GM19238 (cell line): ENCODE results near the gene NUDT14.

Experiments used
- DNase-seq: peaks from one replicate; pipeline ENCODE4 v3.0.0; 2011; ENCODE audit warnings: low spot score; ENCODE audit not compliant: insufficient read length

NUDT14 gene

DNA sequence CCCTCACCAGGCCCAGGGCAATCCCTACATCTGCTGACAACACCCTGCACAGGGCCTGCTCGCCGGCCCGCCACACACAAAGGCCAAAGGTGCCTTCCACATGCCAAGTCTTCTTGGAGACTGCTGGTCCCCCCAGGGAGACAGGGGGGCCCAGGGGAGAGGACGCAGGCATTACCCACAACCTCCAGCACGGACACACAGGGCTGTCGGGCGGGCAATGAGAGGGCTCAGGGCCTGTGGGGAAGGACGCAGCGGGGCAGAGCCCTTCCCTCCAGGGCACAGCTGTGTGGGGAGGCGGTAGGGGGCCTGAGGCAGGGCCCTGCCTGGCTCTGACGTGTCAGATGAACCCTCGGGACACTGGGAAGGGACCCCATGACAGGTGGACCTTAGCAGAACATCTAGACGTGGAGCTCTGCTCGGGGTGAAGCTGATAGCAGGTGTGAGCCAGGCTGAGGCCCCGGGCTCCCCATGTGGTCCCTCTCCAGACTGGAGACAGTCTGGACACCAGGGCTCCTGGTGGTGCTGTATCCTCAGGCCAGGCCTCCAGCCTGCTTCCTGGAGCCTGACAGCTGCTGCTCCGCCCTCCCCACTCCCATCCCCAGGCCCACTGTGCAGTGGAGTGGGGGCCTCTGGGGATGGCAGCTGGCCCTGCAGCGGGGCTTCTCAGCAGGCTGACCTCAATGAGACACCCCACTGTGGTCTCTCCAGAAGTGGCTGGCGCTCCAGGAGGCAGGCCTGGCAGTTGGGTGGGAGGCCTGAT is 31.6 kb upstream of the NUDT14 start:
- no peak for DNase-seq

- no peak for DNase-seq
These were observed 30.6 kb upstream of the NUDT14 start for GRCh38 chr14:105211758-105212089.

DNA sequence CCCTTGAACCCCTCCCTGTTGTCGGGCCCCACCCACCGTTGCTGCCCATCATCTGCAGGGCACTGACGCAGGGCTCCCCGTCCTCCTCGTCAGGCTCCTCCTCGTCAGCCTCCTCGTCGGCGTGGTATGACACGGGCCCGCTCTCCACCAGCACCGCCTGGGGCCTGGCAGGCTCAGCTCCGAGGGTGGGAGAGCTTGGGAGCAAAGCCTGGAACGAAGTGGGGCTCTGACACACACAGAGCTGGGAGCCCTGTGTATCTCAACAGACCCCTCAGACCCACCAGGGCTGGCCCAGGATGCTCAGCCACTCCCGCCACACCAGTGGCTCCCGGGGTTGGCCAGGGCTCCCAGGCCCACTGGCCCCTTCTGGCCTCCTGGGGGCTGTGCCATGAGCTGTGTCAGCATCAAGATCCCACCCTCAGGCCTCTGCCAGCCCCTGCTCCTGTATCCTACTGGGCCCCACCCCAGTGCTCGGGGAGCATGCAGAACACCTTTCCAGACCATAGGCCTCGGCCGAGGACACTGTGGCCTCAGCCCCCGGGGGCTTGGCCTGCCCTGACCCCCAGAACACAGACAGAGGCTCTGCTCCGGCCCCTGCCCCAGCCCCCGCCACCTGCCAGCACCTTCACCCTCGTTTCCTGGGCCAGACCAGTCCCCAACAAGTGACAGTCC is 30.1 kb upstream of the NUDT14 start:
- no peak for DNase-seq

DNA sequence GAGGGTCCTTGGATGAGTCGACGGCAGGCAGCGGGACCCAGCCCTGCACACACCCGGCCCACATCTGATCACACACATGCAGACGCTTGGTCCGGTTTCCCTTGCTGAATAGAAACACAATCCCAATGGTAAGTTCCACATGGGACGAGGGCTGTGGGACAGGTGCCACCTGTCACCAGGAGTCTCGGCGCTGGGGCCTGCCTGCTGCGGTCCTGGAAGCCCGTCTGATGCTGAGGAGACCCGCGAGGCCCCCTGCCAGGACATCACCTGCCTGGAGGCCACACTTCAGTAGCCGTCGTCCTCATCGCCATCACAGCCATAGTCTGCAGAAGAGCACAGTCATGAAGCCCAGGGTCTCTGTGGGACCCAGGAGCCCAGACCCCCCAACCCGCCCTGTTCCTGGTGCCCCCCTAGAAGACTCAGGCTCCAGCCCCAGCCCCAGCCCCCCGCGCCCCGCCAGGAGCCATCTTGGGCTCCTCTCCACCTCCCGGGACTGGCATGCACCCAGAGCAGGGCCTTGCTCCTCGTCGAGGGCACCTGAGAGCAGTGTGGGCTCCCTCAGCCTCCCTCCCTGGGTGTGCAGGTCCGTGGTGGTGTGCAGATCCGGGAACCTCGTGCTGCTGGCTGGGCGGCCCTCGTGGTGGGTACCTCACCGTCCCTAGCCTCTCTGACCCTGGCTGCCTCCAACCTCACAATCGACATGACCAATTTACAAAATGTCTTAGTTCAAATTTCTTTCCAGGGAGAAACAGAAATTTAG is 29.3 kb upstream of the NUDT14 start:
- DNase-seq: no peak

GRCh38 chr14:105209646-105210045 is 28.5 kb upstream of the NUDT14 start:
- DNase-seq: no peak

DNA sequence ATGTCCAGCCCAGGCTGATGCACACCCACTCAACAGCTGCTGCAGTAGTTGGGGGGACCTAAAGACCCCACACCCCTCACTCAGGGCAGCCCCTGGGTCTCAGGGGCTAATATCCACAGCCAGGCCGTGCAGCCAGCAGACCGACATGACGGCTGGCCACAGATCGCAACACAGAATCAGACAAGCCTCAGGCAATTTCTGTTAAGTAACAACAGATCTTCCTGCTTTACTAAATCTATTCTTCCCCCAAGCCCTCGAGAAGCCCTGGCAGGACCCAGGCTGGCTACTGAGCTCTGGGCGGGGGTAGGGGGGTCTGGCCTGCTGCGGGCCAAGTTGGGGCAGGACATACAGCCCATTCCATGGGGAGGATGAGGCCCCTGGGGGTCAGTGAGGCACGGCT is 28.0 kb upstream of the NUDT14 start:
- no peak for DNase-seq

GRCh38 chr14:105208738-105209075 is 27.6 kb upstream of the NUDT14 start:
- DNase-seq: no peak

DNA sequence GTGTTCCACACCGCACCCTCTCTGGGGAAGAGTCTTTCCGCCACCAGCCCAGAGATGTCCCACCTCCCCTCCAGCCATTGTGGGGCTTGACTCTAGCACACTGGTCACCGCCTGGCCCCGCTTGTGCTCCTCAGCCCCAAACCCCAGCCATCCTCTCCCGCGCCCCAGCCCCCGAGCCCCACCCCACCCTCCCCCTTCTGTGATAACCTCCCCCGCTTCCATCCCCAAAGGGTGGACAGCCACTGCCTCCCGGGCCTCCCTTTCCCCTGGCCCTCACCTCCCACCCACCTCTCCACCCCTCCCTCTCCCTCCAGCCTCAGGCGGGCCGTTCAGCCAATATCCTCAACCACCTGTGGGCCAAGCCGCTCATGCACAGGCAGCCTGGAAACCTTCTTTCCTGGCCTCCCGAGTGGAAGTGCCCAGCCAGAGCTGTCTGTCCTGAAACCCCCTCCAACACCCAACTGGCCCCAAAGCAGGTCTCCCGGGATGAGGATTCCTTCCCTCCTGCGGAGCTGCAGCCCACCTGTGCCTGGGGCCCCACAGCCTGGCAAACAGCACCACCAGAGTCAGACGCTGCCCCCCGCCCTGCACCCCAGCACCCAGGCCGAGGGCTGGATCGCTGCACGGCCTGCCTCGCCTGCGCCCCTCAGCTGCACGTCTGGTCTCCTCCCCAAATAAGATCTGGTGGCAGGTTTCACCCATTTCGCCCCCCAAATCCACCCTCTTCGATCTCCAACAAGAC is 27.1 kb upstream of the NUDT14 start:
- no peak for DNase-seq

DNA sequence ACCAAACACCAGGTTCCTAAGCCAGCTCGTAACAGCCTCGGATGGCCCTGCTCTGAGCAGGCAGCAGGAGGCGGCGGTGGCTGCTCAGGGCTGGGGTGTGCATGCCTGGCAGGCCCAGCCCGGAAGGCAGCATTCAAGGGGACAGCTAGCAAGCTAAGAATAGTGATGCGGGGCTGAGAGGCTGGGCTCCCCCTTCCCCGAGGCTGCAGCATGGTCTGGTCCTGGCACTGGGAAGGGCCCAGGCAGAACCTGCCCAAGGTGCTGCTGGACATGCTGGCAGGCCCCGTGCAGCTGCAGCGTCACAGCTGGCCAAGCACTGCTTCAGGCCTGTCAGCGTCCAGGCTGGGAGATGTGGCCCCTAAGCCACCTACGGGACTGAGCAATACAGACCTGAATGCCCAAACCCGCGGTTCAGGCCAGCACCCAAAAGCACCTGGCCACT is 26.4 kb upstream of the NUDT14 start:
- no peak for DNase-seq

DNA sequence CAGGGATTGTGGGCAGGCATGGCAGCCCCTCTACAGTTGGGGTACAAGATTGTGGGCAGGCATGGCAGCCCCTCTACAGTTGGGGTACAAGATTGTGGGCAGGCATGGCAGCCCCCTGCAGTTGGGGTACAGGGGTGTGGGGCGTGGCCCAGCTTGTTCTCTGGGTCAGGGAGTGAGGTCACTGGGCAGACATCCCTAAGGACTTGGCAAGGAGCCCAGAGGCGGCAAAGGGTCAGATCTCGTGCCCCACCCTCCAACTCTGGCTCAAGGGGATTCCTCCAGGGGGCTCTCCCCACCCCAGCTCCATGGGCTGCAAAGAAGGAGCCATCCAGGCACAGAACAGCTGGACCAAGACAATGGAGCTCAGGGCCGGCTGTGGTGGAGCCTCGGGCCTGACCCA is 25.8 kb upstream of the NUDT14 start:
- DNase-seq: no peak

GRCh38 chr14:105205673-105206208 is 24.6 kb upstream of the NUDT14 start:
- DNase-seq: no peak

DNA sequence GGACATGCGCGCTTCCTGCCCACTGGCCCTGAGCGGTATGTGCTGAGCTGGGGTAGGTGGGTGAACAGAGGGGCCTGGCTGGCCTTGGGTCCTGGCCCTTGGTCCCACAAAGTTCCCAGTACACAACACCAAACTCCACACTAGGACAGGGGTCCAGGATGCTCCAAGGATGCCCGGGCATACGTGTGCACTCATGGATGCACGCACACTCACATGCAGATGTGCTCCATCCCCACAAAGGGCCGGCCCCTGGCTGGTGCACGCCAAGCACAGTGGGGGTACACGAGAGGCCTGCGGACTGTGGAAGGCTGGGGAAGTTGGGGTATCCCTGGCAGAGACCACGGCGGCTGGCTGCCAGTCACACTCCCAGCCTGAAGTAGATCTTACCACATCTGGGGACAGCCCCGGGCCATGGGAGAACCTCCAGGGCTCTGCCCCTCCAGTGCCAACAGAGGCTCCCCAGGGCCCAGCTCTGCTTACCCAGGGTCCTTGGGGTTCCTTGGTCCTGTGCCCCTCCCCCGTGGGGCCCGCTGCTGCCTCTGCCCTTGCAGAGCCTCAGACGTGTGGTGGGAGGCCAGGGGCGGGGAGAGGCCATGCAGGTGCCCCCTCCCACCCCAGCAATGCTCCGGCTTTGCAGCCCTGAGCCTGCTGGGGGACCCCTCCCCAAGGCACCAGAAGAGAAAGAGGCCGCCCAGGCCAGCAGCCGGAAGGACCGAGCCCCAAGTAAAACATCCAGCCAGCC is 24.0 kb upstream of the NUDT14 start:
- DNase-seq: no peak

DNA sequence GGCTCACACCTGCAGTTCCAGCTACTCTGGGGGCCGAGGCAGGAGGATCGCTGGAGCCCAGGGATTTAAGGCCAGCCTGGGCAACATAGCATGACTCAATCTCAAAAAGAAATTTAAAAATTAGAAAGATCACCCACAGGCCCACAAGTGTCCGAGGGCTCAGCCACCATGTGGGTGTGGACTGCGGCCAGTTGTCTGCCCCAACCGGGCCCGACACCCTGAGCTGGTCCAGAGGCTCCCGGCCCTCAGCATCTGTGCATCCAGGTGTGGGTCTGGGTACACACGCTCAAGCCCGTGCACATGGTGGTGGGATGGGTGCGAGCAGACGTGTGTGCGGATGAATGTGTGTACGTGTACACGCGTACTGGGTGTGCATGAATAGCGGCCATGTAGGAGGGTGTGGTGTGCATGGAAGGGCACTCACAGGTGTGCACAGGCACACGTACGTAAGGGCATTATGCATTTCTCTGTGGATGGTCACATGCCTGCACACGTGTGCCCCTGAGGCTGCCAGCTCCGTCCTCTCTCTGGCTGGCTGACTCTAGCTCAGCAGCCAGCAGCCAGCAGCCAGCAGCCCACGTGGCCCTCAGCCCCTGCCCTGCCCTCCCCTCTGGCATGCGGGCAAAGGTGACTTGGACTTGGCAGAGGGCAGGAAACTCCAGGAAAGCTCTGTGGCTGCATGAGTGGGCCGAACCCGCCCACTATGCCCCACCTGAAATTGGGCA is 23.3 kb upstream of the NUDT14 start:
- no peak for DNase-seq

- no peak for DNase-seq
These were observed 22.6 kb upstream of the NUDT14 start for GRCh38 chr14:105203701-105204100.

- DNase-seq: peak; percentile 80
These were observed 22.0 kb upstream of the NUDT14 start for GRCh38 chr14:105203057-105203531.

GRCh38 chr14:105201925-105202513 is 20.9 kb upstream of the NUDT14 start:
- no peak for DNase-seq

DNA sequence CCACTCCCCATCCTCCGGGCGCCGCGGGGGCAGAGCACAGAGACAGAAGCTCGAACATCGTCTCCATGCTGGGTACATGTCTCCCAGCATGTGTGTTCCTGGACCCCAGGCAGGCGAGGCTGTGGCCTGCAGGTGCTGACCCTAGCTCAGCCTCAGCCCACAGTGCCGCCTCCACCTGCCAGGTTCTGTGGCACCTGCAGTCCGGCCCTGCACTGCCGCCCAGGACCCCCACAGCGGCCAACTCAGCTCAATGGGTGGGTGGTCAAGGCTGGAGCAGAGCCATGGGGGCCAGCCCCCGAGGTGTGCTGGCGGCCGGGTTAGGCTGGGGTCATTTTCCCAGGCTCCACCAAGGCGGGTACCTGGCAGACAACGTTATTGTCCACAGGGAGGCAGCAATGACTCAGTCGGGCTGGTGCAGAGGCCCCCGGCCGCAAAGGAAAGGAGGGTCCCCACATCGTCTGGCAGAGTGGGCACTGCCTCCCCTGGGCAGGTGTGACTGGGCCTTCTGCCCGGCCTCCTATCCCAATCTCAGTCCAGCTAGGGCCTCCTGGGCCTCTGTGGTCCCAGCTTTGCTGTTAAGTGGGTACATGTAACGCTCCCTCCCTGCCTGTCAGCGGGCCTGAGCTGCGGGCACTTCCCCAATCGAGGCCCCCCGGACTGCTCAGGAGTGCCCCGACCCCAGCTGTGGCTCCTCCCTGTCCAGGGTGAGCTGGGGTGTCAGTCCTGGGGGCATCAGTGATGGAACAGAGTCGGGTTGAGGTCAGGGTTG is 20.2 kb upstream of the NUDT14 start:
- no peak for DNase-seq

- DNase-seq: no peak
These were observed 19.5 kb upstream of the NUDT14 start for GRCh38 chr14:105200641-105201040.

- no peak for DNase-seq
These were observed 19.0 kb upstream of the NUDT14 start for GRCh38 chr14:105200074-105200473.
